NCI-H526 (cell line): ENCODE results near the gene PCDH9.

Source experiments
- DNase-seq, 2 experiments: peaks; one replicate each; lab custom pipeline; 2025; lab: John Stamatoyannopoulos, UW

The PCDH9 gene

GRCh38 chr13:66751691-66752090 is 478.4 kb downstream of the PCDH9 start:
- DNase-seq = no peak

DNA sequence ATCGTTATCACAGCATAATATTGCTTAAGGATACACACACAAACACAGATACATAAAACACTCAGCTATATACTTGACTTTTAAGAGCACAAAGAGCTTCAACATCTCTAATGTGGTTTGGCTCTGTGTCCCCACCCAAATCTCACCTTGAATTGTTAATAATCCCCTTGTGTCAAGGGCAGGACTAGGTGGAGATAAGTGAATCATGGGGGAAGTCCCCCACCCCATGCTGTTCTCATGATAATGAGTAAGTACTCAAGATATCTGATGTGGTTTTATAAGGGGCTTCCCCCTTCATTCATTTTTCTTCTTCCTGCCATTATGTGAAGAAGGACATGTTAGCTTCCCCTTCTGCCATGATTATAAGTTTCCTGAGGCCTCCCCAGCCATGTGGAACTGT is 481.4 kb downstream of the PCDH9 start:
- DNase-seq = no peak

DNA sequence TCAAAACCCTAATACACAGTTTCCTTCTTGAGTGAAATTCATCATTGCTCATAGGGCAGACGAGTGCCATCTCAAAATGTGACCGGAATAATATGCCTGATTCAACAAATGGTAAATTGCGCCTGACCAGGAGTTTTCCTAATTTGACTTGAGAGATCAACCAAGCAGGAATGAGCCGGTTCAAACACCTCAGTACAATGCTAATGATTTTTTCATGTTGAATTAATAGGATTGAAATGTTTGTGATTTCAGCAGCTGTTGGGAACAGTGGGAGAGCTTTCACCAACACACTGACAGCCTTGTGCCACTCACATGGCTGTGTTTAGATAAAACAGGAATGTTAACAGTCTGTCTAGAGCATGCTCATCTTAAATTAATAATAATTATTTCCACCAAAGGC is 484.8 kb downstream of the PCDH9 start:
- no peak for DNase-seq

- DNase-seq = no peak
Observed at GRCh38 chr13:66723576-66723975, 506.6 kb downstream of the PCDH9 start.

GRCh38 chr13:66716538-66716937 is 513.6 kb downstream of the PCDH9 start:
- DNase-seq = no peak

GRCh38 chr13:66714795-66715194 is 515.3 kb downstream of the PCDH9 start:
- DNase-seq = no peak

- DNase-seq = no peak
Observed at GRCh38 chr13:66704110-66704509, 526.0 kb downstream of the PCDH9 start.

GRCh38 chr13:66703597-66703996 is 526.5 kb downstream of the PCDH9 start:
- DNase-seq = no peak

DNA sequence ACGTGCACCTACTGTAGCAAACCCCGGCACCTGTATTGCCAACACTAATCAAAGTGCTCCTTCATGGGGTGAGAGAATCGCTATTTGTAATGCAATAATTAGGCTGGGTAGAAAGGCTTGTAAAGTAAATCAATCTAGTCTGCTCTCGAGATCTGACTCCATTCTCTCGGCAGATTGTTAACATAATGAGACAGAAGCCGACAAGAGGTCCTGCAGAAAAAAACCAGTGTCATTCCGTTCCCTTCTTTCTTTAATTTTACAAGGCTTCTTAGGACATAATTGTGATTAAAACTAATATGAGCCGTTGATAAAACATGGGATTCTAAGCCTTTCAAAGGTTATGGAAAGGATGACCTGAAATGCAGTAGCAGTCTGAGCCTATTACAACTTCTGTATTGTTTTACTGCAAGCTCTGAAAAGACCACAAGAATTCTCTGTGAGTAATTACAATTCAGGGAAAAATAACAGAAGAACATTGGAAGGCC is 530.0 kb downstream of the PCDH9 start:
- no peak for DNase-seq

GRCh38 chr13:66693656-66694055 is 536.5 kb downstream of the PCDH9 start:
- no peak for DNase-seq

DNA sequence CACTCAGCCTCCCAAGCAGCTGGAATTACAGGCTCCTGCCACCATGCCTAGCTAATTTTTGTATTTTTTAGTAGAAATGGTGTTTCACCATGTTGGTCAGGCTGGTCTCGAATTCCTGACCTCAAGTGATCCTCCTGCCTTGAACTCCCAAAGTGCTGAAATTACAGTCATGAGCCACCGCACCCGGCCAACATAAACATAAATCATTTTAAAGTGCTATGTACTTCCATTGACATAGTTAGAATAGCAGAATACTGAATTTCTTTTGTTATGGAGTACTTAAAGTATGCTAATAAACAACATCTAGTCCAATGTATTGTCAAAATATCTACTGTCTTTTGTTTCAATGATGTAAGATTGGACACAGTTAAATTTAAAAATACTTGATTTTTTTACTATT is 539.0 kb downstream of the PCDH9 start:
- DNase-seq = no peak

DNA sequence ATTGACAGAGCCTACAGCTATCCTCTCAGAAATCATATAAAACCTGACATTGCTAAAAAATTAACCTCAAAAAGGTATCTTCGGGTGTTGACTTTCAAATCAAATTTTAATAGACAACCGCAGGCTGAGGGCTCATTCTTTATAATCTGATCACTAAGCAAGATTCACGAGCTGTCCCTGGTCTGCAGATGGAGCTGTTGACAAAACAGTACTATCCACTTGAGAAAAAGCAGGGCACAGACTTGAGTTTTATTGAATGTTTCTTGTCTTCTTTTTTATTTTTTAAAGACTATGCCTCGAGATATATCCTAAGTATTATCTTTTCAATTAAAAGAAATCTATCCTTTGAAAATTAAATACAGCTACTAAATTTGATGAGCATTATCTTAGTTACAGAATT is 540.5 kb downstream of the PCDH9 start:
- DNase-seq = peak in 1 of 2 experiments; percentile 38

GRCh38 chr13:66689037-66689619 is 541.0 kb downstream of the PCDH9 start:
- DNase-seq = peak; percentile 13 to 18

DNA sequence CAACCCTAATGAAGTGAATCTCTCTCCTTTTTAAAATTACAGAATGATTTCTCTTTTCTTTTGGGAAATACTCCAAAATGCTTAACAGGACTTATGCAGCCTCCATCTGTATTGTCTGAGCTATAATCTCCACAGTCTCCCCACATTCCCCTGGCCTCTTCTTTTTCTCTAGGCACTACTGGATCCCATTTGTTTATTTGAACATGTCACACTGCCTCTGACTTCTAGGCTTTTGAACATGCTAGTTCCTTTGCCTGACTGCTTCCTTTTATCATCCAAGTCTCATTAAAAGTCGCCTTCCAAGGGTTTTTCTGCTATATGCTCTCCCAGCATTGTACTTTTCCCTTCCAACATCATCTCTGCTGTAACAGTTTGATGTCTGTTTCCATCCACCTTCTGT is 548.7 kb downstream of the PCDH9 start:
- no peak for DNase-seq

- DNase-seq = no peak
Observed at GRCh38 chr13:66680031-66680430, 550.1 kb downstream of the PCDH9 start.

DNA sequence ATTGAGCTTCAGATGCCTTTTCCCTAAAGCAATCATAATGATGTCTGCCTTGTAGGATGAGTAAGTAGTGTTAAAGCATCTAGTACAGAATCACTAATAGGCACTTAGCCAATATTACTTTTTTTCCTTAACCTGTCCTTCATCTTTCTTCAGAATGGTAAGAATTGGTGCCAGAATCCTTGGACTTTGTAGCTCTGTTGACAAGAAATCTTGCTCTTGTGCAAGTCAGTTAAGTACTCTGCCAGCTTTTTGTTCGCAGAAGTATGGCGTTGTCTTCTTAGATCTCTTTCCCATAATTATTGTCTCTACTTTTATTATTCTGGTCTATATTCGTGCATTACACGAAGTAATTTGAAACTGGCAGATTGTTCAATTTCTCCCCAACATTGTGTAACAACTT is 554.5 kb downstream of the PCDH9 start:
- no peak for DNase-seq

DNA sequence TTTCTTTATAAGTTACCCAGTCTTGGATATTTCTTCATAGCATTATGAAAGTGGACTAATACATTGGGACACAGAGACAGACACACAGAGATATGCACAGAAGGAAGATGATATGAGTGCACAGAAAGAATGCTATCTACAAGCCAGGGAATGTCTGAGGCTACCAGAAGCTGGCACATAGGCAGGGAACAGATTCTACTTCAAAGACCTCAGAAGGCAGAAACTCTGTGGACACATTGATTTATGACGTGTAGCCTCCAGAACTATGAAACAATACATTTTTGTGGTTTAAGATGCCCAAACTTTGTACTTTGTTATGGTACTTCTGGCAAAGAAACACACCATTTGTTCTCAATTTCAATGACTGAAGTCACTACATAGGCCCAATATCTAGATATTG is 556.7 kb downstream of the PCDH9 start:
- DNase-seq = no peak

DNA sequence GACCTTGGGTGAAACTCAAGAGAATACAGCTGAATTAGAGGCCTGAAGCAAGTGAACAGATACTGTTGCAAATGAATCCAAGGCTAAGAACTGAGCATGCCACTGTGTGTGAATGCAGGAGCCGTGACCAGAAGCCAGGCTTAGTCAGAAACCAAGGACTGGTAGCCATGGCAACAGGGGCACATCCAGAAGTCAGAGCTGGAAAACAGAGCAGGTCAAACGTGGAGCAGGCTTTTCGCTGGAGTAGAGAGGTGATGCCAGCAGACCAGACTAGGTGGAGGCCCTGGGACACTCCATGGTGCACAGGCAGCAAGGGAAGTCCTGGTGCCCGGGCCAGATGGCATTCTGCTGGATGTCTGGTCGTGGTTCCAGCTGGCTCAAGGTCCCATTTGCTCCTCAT is 564.1 kb downstream of the PCDH9 start:
- DNase-seq = peak in 1 of 2 experiments; percentile 59

- DNase-seq = no peak
Observed at GRCh38 chr13:66663711-66664110, 566.4 kb downstream of the PCDH9 start.

DNA sequence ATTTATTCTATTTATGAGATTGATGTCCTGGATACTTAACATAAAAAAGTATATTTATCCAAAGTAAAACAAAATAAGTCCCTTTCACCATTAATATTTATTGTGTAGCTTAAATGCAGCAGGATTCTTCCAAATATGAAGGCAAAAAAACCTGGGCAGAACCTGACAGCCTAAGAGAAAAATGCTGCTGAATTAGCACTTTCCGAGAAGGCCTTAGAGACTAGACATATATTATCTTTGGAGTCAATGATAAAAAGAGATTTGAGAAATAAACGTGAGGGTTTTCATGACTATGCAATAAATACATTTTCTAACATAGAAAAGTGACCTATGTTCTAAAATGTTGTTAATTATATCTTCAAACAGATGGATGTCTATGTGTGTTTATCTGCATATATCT is 566.9 kb downstream of the PCDH9 start:
- DNase-seq = no peak

- no peak for DNase-seq
Observed at GRCh38 chr13:66661336-66661735, 568.8 kb downstream of the PCDH9 start.

DNA sequence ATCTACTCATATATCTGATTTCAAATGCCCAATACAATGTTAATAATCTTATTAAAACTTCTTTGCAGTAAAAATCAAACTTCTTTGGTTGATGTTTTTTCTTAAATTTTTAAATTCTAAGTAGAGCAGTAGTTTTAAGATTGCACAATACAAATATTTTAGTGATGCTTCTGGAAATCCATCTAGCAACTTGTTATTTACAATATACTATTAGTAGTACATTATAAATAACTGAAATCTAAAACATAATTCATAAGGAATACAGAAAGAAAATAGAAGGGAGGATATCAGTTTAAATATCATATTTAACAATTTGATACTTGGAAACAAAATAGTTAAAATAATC is 569.7 kb downstream of the PCDH9 start:
- no peak for DNase-seq

DNA sequence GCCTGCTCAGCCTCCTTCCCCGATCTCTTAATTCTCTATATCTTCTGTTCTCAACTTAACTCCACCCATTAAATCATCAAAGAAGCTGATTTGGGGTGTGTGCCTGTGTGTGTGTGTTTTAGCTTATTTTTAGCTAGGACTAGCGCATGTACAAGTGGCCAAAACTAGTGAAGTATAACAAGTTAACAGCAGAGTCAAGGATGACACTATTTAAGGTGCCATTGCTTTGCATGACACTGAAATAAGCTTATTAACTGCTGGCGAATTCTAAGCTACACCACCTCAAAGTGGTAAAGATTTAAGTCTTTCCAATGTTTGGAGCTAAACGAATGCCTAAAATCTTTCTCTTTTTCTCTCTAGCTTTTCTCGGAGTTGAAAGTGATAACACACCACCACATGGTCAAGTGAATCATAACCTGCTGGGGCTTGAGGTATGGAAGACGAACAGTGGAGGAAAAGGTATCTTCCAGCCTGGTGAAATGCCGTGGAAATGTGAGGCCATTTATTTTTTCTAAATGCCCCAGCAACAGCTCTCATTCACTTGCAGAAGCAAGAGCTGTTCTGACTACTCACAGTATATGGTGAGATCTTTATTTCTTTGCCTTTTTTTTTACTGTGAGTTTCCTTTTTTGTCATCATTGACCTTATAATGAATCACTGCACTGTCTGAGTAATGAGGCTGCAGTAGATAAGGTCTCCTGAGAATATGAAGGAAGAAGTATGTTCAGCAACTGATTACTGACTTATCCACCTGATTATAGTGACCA is 570.3 kb downstream of the PCDH9 start:
- no peak for DNase-seq

DNA sequence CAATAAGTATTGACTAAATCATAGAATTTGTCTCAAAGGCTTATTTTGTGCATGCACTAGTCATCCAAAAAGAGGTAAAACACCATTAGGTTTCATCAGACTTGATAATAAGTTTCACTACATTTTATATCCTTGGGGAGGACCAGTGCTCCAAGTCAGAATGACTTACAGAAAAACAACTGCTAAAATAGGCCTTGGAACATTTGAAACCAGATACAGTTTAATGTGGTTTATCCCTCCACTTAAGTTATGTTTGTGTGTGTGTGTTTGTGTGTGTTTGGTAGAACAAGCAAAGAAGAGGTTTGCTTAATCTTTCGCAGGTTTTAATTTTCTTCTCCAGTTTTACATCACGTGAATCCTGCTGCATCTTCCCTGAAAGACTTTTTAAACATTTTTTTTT is 570.9 kb downstream of the PCDH9 start:
- DNase-seq = no peak
